Measurements from ENCODE around the gene B4GALT7.

DNA sequence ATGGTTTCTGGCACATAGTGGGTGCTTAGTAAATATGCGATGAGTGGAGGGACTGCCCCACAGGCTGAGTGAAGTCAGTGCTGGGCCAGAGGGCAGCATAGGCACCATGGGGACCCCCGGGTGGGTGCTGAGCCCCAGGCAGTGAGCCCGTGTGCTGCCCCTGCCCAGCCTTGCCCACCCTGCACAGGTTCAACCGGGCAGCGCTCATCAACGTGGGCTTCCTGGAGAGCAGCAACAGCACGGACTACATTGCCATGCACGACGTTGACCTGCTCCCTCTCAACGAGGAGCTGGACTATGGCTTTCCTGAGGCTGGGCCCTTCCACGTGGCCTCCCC lies 7.2 kb downstream of the B4GALT7 start:
- TF ChIP-seq, protein P1, sequence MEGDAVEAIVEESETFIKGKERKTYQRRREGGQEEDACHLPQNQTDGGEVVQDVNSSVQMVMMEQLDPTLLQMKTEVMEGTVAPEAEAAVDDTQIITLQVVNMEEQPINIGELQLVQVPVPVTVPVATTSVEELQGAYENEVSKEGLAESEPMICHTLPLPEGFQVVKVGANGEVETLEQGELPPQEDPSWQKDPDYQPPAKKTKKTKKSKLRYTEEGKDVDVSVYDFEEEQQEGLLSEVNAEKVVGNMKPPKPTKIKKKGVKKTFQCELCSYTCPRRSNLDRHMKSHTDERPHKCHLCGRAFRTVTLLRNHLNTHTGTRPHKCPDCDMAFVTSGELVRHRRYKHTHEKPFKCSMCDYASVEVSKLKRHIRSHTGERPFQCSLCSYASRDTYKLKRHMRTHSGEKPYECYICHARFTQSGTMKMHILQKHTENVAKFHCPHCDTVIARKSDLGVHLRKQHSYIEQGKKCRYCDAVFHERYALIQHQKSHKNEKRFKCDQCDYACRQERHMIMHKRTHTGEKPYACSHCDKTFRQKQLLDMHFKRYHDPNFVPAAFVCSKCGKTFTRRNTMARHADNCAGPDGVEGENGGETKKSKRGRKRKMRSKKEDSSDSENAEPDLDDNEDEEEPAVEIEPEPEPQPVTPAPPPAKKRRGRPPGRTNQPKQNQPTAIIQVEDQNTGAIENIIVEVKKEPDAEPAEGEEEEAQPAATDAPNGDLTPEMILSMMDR (conservative IDR thresholded peaks at IDR 0.05; ENCODE audit: low read length), result no peak
- TF ChIP-seq EZH2phosphoT487 (IDR thresholded peaks at IDR 0.05; ENCODE audit: borderline replicate concordance, low read depth, low read length), result no peak
